OCI-LY3 (cell line): ENCODE measurements around the gene NOD2.

Experiments used
- EZH2phosphoT487 ChIP-seq: fragments of 200-600 bp; shearing (Covaris generic); IDR thresholded peaks from 2 replicates; pipeline ENCODE4 v1.6.1; 2018; ENCODE audit warnings: antibody characterized with exemption, mixed run types, low read depth
- TF ChIP-seq, protein P1 (sequence below): fragments of 200-600, 300-600 bp; sonication (generic); IDR thresholded peaks from 2 replicates; pipeline ENCODE4 v1.5.1; 2014; ENCODE audit warnings: antibody characterized with exemption, low read length, low read depth

DNA sequence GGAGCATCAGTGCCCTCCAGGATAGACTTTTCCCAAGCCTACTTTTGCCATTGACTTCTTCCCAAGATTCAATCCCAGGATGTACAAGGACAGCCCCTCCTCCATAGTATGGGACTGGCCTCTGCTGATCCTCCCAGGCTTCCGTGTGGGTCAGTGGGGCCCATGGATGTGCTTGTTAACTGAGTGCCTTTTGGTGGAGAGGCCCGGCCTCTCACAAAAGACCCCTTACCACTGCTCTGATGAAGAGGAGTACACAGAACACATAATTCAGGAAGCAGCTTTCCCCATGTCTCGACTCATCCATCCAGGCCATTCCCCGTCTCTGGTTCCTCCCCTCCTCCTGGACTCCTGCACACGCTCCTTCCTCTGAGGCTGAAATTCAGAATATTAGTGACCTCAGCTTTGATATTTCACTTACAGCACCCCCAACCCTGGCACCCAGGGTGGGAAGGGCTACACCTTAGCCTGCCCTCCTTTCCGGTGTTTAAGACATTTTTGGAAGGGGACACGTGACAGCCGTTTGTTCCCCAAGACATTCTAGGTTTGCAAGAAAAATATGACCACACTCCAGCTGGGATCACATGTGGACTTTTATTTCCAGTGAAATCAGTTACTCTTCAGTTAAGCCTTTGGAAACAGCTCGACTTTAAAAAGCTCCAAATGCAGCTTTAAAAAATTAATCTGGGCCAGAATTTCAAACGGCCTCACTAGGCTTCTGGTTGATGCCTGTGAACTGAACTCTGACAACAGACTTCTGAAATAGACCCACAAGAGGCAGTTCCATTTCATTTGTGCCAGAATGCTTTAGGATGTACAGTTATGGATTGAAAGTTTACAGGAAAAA lies 38.8 kb downstream of the NOD2 start:
- TF ChIP-seq, protein P1, sequence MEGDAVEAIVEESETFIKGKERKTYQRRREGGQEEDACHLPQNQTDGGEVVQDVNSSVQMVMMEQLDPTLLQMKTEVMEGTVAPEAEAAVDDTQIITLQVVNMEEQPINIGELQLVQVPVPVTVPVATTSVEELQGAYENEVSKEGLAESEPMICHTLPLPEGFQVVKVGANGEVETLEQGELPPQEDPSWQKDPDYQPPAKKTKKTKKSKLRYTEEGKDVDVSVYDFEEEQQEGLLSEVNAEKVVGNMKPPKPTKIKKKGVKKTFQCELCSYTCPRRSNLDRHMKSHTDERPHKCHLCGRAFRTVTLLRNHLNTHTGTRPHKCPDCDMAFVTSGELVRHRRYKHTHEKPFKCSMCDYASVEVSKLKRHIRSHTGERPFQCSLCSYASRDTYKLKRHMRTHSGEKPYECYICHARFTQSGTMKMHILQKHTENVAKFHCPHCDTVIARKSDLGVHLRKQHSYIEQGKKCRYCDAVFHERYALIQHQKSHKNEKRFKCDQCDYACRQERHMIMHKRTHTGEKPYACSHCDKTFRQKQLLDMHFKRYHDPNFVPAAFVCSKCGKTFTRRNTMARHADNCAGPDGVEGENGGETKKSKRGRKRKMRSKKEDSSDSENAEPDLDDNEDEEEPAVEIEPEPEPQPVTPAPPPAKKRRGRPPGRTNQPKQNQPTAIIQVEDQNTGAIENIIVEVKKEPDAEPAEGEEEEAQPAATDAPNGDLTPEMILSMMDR = no peak
- TF ChIP-seq EZH2phosphoT487 = no peak
